Measurements from ENCODE around the gene DYSF.

- TF ChIP-seq ZBTB7A (tag by site-specific recombination; IDR thresholded peaks at IDR 0.05; ENCODE audit: low read depth) (no peak), ZNF629 (tag by site-specific recombination; IDR thresholded peaks at IDR 0.05) (no peak), SALL2 (tag by site-specific recombination; IDR thresholded peaks at IDR 0.05; ENCODE audit: borderline replicate concordance) (no peak), ZNF621 (tag by site-specific recombination; IDR thresholded peaks at IDR 0.05) (no peak)
- TF ChIP-seq, protein P1, sequence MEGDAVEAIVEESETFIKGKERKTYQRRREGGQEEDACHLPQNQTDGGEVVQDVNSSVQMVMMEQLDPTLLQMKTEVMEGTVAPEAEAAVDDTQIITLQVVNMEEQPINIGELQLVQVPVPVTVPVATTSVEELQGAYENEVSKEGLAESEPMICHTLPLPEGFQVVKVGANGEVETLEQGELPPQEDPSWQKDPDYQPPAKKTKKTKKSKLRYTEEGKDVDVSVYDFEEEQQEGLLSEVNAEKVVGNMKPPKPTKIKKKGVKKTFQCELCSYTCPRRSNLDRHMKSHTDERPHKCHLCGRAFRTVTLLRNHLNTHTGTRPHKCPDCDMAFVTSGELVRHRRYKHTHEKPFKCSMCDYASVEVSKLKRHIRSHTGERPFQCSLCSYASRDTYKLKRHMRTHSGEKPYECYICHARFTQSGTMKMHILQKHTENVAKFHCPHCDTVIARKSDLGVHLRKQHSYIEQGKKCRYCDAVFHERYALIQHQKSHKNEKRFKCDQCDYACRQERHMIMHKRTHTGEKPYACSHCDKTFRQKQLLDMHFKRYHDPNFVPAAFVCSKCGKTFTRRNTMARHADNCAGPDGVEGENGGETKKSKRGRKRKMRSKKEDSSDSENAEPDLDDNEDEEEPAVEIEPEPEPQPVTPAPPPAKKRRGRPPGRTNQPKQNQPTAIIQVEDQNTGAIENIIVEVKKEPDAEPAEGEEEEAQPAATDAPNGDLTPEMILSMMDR (tag by site-specific recombination; IDR thresholded peaks at IDR 0.05), result no peak
Observed at GRCh38 chr2:71694501-71695234, 241.3 kb downstream of the DYSF start.

Data from HEK293 (cell line).